ENCODE data around the gene ITGB5.

DNA sequence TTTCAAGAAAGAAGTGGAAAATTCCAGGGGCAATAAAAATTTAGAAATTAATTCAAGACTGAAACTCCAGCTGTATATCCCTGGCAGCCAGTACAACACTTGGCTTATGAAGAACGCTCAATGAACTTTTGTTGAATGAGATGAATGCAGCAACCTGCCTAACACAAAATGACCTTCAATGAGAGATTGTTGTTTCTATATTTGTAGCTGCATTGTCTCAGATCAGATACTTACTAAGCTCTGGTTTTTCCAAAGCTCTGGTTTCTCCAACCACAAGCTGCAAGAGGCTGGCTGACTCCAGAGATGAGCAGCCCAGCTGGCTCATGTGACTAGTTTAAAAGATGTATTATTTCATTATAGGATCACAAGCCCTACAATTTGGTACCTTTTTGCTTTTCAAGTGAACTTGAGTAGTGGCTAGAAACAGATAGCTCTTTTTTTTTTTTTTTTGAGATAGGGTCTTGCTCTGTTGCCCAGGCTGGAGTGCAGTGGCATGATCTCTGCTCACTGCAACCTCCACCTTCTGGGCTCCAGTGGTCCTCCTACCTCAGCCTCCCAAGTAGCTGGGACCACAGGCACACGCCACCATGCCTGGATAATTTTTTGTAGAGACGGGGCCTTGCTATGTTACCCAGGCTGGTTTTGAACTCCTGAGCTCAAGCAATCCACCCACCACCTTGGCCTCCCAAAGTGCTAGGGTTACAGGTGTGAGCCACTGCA lies 99.5 kb downstream of the ITGB5 start:
- TF ChIP-seq, protein P1, sequence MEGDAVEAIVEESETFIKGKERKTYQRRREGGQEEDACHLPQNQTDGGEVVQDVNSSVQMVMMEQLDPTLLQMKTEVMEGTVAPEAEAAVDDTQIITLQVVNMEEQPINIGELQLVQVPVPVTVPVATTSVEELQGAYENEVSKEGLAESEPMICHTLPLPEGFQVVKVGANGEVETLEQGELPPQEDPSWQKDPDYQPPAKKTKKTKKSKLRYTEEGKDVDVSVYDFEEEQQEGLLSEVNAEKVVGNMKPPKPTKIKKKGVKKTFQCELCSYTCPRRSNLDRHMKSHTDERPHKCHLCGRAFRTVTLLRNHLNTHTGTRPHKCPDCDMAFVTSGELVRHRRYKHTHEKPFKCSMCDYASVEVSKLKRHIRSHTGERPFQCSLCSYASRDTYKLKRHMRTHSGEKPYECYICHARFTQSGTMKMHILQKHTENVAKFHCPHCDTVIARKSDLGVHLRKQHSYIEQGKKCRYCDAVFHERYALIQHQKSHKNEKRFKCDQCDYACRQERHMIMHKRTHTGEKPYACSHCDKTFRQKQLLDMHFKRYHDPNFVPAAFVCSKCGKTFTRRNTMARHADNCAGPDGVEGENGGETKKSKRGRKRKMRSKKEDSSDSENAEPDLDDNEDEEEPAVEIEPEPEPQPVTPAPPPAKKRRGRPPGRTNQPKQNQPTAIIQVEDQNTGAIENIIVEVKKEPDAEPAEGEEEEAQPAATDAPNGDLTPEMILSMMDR (conservative IDR thresholded peaks at IDR 0.05 in 1 of 2, IDR thresholded peaks at IDR 0.05 in 1 of 2; ENCODE audit: extremely low read depth in 1 of 2, insufficient read depth in 1 of 2, low read depth in 1 of 2, low read length in 2 of 2), result no peak
- TF ChIP-seq EZH2 (IDR thresholded peaks at IDR 0.05; ENCODE audit: borderline replicate concordance, low read length), result no peak
